ENCODE results near the gene BCAS4. TPM values are rescaled to one million over a fixed set of nuclear protein-coding genes. Genes with fewer than 3 reads are reported as not detected.

BCAS4 gene
- total RNA-seq, 2 experiments from 2014 or later: 19.0 to 20.9 TPM

GRCh38 chr20:50916257-50916656 is 121.4 kb downstream of the BCAS4 start:
- H3K4me3 ChIP-seq (ENCODE audit: low read length): no peak overlapping the region
- no peak for ATAC-seq (ENCODE audit: poor library complexity)
- Mint-ChIP-seq H3K36me3 (ENCODE audit: low read depth) (peaks cover 46% of the 10 kb centered on the region), H3K27ac (peak overlapping the region; percentile 78), H3K4me1 (ENCODE audit: low read depth) (peaks cover 90% of the 10 kb centered on the region), H3K4me3 (no peak overlapping the region), H3K27me3 (no peaks in the 10 kb centered on the region), H3K9me3 (no peaks in the 10 kb centered on the region)
- H3K9me3 ChIP-seq (ENCODE audit: control insufficient read depth in 1 of 2, insufficient read depth in 1 of 2, low read length in 2 of 2): no peaks in the 10 kb centered on the region
- peaks cover 31% of the 10 kb centered on the region for H3K4me1 ChIP-seq (ENCODE audit: insufficient read depth, low read length)
- DNase-seq: no peak
- no peak overlapping the region for H3K27ac ChIP-seq (ENCODE audit: low read depth in 1 of 2, low read length in 2 of 2)
- TF ChIP-seq, protein P1, sequence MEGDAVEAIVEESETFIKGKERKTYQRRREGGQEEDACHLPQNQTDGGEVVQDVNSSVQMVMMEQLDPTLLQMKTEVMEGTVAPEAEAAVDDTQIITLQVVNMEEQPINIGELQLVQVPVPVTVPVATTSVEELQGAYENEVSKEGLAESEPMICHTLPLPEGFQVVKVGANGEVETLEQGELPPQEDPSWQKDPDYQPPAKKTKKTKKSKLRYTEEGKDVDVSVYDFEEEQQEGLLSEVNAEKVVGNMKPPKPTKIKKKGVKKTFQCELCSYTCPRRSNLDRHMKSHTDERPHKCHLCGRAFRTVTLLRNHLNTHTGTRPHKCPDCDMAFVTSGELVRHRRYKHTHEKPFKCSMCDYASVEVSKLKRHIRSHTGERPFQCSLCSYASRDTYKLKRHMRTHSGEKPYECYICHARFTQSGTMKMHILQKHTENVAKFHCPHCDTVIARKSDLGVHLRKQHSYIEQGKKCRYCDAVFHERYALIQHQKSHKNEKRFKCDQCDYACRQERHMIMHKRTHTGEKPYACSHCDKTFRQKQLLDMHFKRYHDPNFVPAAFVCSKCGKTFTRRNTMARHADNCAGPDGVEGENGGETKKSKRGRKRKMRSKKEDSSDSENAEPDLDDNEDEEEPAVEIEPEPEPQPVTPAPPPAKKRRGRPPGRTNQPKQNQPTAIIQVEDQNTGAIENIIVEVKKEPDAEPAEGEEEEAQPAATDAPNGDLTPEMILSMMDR (IDR thresholded peaks at IDR 0.05): no peak
- CTCF ChIA-PET: interaction anchor here (1.3 to 2.0 kb wide), 5 partner anchors 10 to 122 kb away, joined by 3 to 12 read pairs (median 7); partner anchors contain the start of genes ADNP and BCAS4
- no peaks in the 10 kb centered on the region for H3K27me3 ChIP-seq (ENCODE audit: control insufficient read depth in 1 of 2, insufficient read depth in 2 of 2, low read length in 2 of 2)
- peaks cover 9% of the 10 kb centered on the region for H3K36me3 ChIP-seq (ENCODE audit: insufficient read depth, low read length)
- intact Hi-C loops (cut with DNase I, micrococcal nuclease): no loop called here
- POLR2A ChIA-PET: interaction anchor here (1.3 to 4.1 kb wide), 2 partner anchors 14 to 122 kb away, joined by 3 to 18 read pairs; partner anchors contain the start of gene ADNP

GRCh38 chr20:50916934-50917333 is 122.1 kb downstream of the BCAS4 start:
- Mint-ChIP-seq H3K27me3 (no peaks in the 10 kb centered on the region), H3K9me3 (no peaks in the 10 kb centered on the region), H3K4me3 (peak overlapping the region; percentile 62), H3K27ac (peak overlapping the region; percentile 78), H3K4me1 (ENCODE audit: low read depth) (peaks cover 90% of the 10 kb centered on the region), H3K36me3 (ENCODE audit: low read depth) (peaks cover 41% of the 10 kb centered on the region)
- POLR2A ChIA-PET: interaction anchor here (1.3 to 4.1 kb wide), 2 partner anchors 13 to 122 kb away, joined by 3 to 18 read pairs; partner anchors contain the start of gene ADNP
- Histone ChIP-seq H3K27ac (ENCODE audit: low read depth in 1 of 2, low read length in 2 of 2) (no peak overlapping the region), H3K9me3 (ENCODE audit: control insufficient read depth in 1 of 2, insufficient read depth in 1 of 2, low read length in 2 of 2) (no peaks in the 10 kb centered on the region), H3K4me3 (ENCODE audit: low read length) (no peak overlapping the region), H3K27me3 (ENCODE audit: control insufficient read depth in 1 of 2, insufficient read depth in 2 of 2, low read length in 2 of 2) (no peaks in the 10 kb centered on the region), H3K4me1 (ENCODE audit: insufficient read depth, low read length) (peaks cover 34% of the 10 kb centered on the region), H3K36me3 (ENCODE audit: insufficient read depth, low read length) (peaks cover 9% of the 10 kb centered on the region)
- intact Hi-C loops (cut with DNase I, micrococcal nuclease): no loop called here
- TF ChIP-seq, protein P1 (IDR thresholded peaks at IDR 0.05): no peak
- CTCF ChIA-PET: interaction anchor here (1.3 to 2.0 kb wide), 4 partner anchors 9 to 98 kb away, joined by 3 to 12 read pairs (median 6); partner anchors contain the start of gene ADNP
- no peak for ATAC-seq (ENCODE audit: poor library complexity)
- DNase-seq: no peak

GRCh38 chr20:50918403-50918802 is 123.5 kb downstream of the BCAS4 start:
- Mint-ChIP-seq H3K9me3 (no peaks in the 10 kb centered on the region), H3K36me3 (ENCODE audit: low read depth) (peaks cover 49% of the 10 kb centered on the region), H3K27ac (peak overlapping the region; percentile 78), H3K4me1 (ENCODE audit: low read depth) (peaks cover 94% of the 10 kb centered on the region), H3K4me3 (no peak overlapping the region), H3K27me3 (no peaks in the 10 kb centered on the region)
- ChIA-PET CTCF (interaction anchor here (3.5 kb wide), 1 partner anchor 11 kb away, joined by 31 read pairs; no protein-coding TSS in a partner anchor), POLR2A (interaction anchor here (0.5 to 1.1 kb wide), 2 partner anchors 10 to 23 kb away, joined by 3 to 4 read pairs; no protein-coding TSS in a partner anchor)
- H3K27ac ChIP-seq (ENCODE audit: low read depth in 1 of 2, low read length in 2 of 2): no peak overlapping the region
- no peak for DNase-seq
- H3K27me3 ChIP-seq (ENCODE audit: control insufficient read depth in 1 of 2, insufficient read depth in 2 of 2, low read length in 2 of 2): no peaks in the 10 kb centered on the region
- peaks cover 45% of the 10 kb centered on the region for H3K4me1 ChIP-seq (ENCODE audit: insufficient read depth, low read length)
- peaks cover 17% of the 10 kb centered on the region for H3K36me3 ChIP-seq (ENCODE audit: insufficient read depth, low read length)
- intact Hi-C loops (cut with DNase I, micrococcal nuclease): no loop called here
- TF ChIP-seq, protein P1 (IDR thresholded peaks at IDR 0.05): no peak
- H3K4me3 ChIP-seq (ENCODE audit: low read length): no peak overlapping the region
- no peak for ATAC-seq (ENCODE audit: poor library complexity)
- no peaks in the 10 kb centered on the region for H3K9me3 ChIP-seq (ENCODE audit: control insufficient read depth in 1 of 2, insufficient read depth in 1 of 2, low read length in 2 of 2)

Measured in CD4-positive, alpha-beta T cell (primary cell).